CD14-positive monocyte (primary cell): ENCODE measurements around the gene PCED1B. TPM values are rescaled to one million over a fixed set of nuclear protein-coding genes. Genes with fewer than 3 reads are reported as not detected.
"Not testable (repeated sequence)": the region's sequence is repeated elsewhere in the genome, so short reads cannot be mapped to it uniquely, and the experiment has no call there.

Source experiments
- DNase-seq, 3 donors: peaks; one replicate each; pipeline ENCODE4 v3.0.0-alpha.2; 2011 to 2022
- H2AFZ ChIP-seq: 2 replicates; pipeline ENCODE4 v1.6.0; 2012; ENCODE audit warnings: mild to moderate bottlenecking, low read depth, low read length, inconsistent platforms; ENCODE audit not compliant: insufficient read depth, poor library complexity, severe bottlenecking
- H3K27ac ChIP-seq, 2 donors: 1 replicate in 1 of 2; 2 replicates in 1 of 2; pipeline ENCODE4 v1.5.1; 2012 to 2013; ENCODE audit warnings: low read length in 2 of 2, control low read depth in 1 of 2, inconsistent platforms in 1 of 2, low read depth in 1 of 2, mild to moderate bottlenecking in 1 of 2
- H3K27me3 ChIP-seq, 2 donors: one replicate each; pipeline versions ENCODE4 v1.6.0 to v1.6.1; 2011 to 2013; ENCODE audit warnings: low read length in 2 of 2; ENCODE audit not compliant: control insufficient read depth in 2 of 2, insufficient read depth in 2 of 2
- H3K36me3 ChIP-seq, 2 donors: replicated peaks in 1 of 2; 1 replicate in 1 of 2; 2 replicates in 1 of 2; pipeline versions ENCODE4 v1.5.1 to v1.6.1; 2012 to 2013; ENCODE audit warnings: low read length in 2 of 2, control low read depth in 1 of 2, inconsistent platforms in 1 of 2, mild to moderate bottlenecking in 1 of 2; ENCODE audit not compliant: insufficient read depth in 2 of 2, control insufficient read depth in 1 of 2
- H3K4me1 ChIP-seq, 2 donors: 1 replicate in 1 of 2; 2 replicates in 1 of 2; pipeline versions ENCODE4 v1.5.1 to v1.6.1; 2012 to 2013; ENCODE audit warnings: low read length in 2 of 2, control low read depth in 1 of 2, inconsistent platforms in 1 of 2, mild to moderate bottlenecking in 1 of 2, moderate library complexity in 1 of 2; ENCODE audit not compliant: insufficient read depth in 2 of 2, control insufficient read depth in 1 of 2
- H3K4me2 ChIP-seq: replicated peaks from 2 replicates; pipeline ENCODE3; 2012; ENCODE audit warnings: low read length, moderate library complexity, mild to moderate bottlenecking; ENCODE audit not compliant: poor library complexity, severe bottlenecking; ENCODE audit errors: extremely low read depth
- H3K4me3 ChIP-seq, 3 experiments: fragments of 200-600 bp in 1 of 3; sonication (generic) in 1 of 3; replicated peaks in 1 of 3; 1 replicate in 2 of 3; 2 replicates in 1 of 3; pipeline ENCODE4 v1.5.1; 2011 to 2013; ENCODE audit warnings: low read length in 3 of 3, mild to moderate bottlenecking in 3 of 3, control low read depth in 2 of 3, low read depth in 2 of 3, inconsistent platforms in 1 of 3, moderate library complexity in 1 of 3
- H3K79me2 ChIP-seq: 2 replicates; pipeline ENCODE4 v1.6.0; 2012; ENCODE audit warnings: mild to moderate bottlenecking, control low read depth, inconsistent platforms, low read length, moderate library complexity; ENCODE audit not compliant: insufficient read depth
- H3K9ac ChIP-seq: 2 replicates; pipeline ENCODE4 v1.6.0; 2017; ENCODE audit warnings: low read length, mild to moderate bottlenecking; ENCODE audit not compliant: insufficient read depth, poor library complexity, severe bottlenecking
- H3K9me3 ChIP-seq, 2 donors: replicated peaks in 1 of 2; 1 replicate in 1 of 2; 2 replicates in 1 of 2; pipeline versions ENCODE4 v1.5.1 to v1.6.1; 2012 to 2013; ENCODE audit warnings: low read length in 2 of 2, control low read depth in 1 of 2; ENCODE audit not compliant: control insufficient read depth in 1 of 2, insufficient read depth in 1 of 2
- H4K20me1 ChIP-seq: 2 replicates; pipeline ENCODE4 v1.6.0; 2012; ENCODE audit warnings: mild to moderate bottlenecking, low read length, control low read depth, moderate library complexity; ENCODE audit not compliant: insufficient read depth
- H3K27ac Mint-ChIP-seq, 7 donors: one replicate each; pipeline ENCODE4 v1.8.0; 2020; ENCODE audit warnings: mild to moderate bottlenecking in 7 of 7, mixed read lengths in 7 of 7, moderate library complexity in 6 of 7, inconsistent platforms in 2 of 7
- H3K27me3 Mint-ChIP-seq, 3 donors: one replicate each; pipeline ENCODE4 v1.8.0; 2021 to 2022; ENCODE audit warnings: low read depth in 3 of 3, mild to moderate bottlenecking in 3 of 3, mixed read lengths in 3 of 3, moderate library complexity in 3 of 3, inconsistent platforms in 1 of 3
- H3K36me3 Mint-ChIP-seq, 2 donors: one replicate each; pipeline ENCODE4 v1.8.0; 2020; ENCODE audit warnings: mixed read lengths in 2 of 2, inconsistent platforms in 1 of 2, mild to moderate bottlenecking in 1 of 2
- H3K4me1 Mint-ChIP-seq: one replicate; pipeline ENCODE4 v1.8.0; 2020; ENCODE audit warnings: mild to moderate bottlenecking, mixed read lengths
- H3K4me3 Mint-ChIP-seq, 2 donors: one replicate each; pipeline ENCODE4 v1.8.0; 2020; ENCODE audit warnings: mild to moderate bottlenecking in 2 of 2, mixed read lengths in 2 of 2, moderate library complexity in 1 of 2
- H3K9me3 Mint-ChIP-seq, 7 donors: one replicate each; pipeline ENCODE4 v1.8.0; 2020 to 2022; ENCODE audit warnings: mixed read lengths in 7 of 7, mild to moderate bottlenecking in 6 of 7, moderate library complexity in 6 of 7, inconsistent platforms in 2 of 7
- CTCF ChIP-seq: fragments of 200-600 bp; IDR thresholded peaks from one replicate; pipeline ENCODE4 v1.8.0; 2022; ENCODE audit warnings: antibody characterized with exemption, mild to moderate bottlenecking
- WGBS: methylation state at CpG from one replicate; pipeline ENCODE4 v1.1.5; 2013; ENCODE audit warnings: missing lambda C conversion rate; ENCODE audit not compliant: insufficient coverage; 5-methylcytosine and 5-hydroxymethylcytosine counted together
- intact Hi-C, 2 donors: fragments of 100-400 bp; cut with micrococcal nuclease; formaldehyde crosslinking; loops; one replicate each; pipeline versions ENCODE4 v1.15.0 to v1.15.1; 2023
- polyA plus RNA-seq, 3 donors: library from polyadenylated mRNA; depleted of rRNA in 1 of 3; unstranded in 2 of 3; stranded (reverse) in 1 of 3; fragments of 300-500 nt in 2 of 3; fragments of >200 nt in 1 of 3; fragmentation: Illumina TruSeq in 2 of 3; gene quantifications; 1 replicate in 2 of 3; 2 replicates in 1 of 3; pipeline ENCODE4 v1.2.3, GENCODE V29; 2012 to 2021

PCED1B gene
- polyA plus RNA-seq, 3 donors, result 0.10 to 0.65 TPM; not detected in 1

GRCh38 chr12:47276621-47277309 lies 197.3 kb downstream of the PCED1B start:
- H3K79me2 ChIP-seq, result no peaks in the 10 kb centered on the region
- Mint-ChIP-seq H3K36me3 (no peaks in the 10 kb centered on the region), H3K27ac (peak overlapping the region; percentile 36 to 89 (median 77)), H3K4me3 (peak overlapping the region in 1 of 2 donors; percentile 56), H3K27me3 (peaks cover 0 to 2% (median 0%) of the 10 kb centered on the region in 3 donors), H3K9me3 (peaks cover 0 to 5% (median 0%) of the 10 kb centered on the region in 7 donors), H3K4me1 (peaks cover 39% of the 10 kb centered on the region)
- peaks cover 31 to 35% of the 10 kb centered on the region in 2 donors for H3K4me1 ChIP-seq
- intact Hi-C loops, result loop anchor here in 1 of 2 donors (5.0 kb wide), 1 partner anchor 69 kb away; no protein-coding TSS in a partner anchor
- peak; percentile 57 to 75 (median 66) for DNase-seq
- H2AFZ ChIP-seq, result no peak overlapping the region
- H3K4me3 ChIP-seq, result peak overlapping the region in 1 of 3 experiments; percentile 35
- no peaks in the 10 kb centered on the region for H3K36me3 ChIP-seq
- H3K27me3 ChIP-seq, result no peaks in the 10 kb centered on the region
- no peak for TF ChIP-seq CTCF
- H3K27ac ChIP-seq, result peak overlapping the region in 1 of 2 donors; percentile 62
- H3K9me3 ChIP-seq, result no peaks in the 10 kb centered on the region
- WGBS, result 0% methylated on average over 1 of the region's 4 CpGs
- H4K20me1 ChIP-seq, result no peaks in the 10 kb centered on the region
- H3K4me2 ChIP-seq, result peak overlapping the region; percentile 48
- H3K9ac ChIP-seq, result no peak overlapping the region

GRCh38 chr12:47277972-47278448 lies 198.6 kb downstream of the PCED1B start:
- Histone ChIP-seq H3K79me2 (no peaks in the 10 kb centered on the region), H4K20me1 (no peaks in the 10 kb centered on the region), H3K4me1 (peaks cover 31 to 35% of the 10 kb centered on the region in 2 donors), H3K27me3 (no peaks in the 10 kb centered on the region), H3K27ac (peak overlapping the region in 1 of 2 donors; percentile 62), H3K4me2 (peak overlapping the region; percentile 14), H3K9me3 (no peaks in the 10 kb centered on the region), H3K4me3 (peak overlapping the region in 1 of 3 experiments; percentile 35), H2AFZ (no peak overlapping the region), H3K36me3 (no peaks in the 10 kb centered on the region), H3K9ac (no peak overlapping the region)
- H3K36me3 Mint-ChIP-seq, result no peaks in the 10 kb centered on the region
- peak overlapping the region in 1 of 2 donors; percentile 61 for H3K4me3 Mint-ChIP-seq
- H3K27ac Mint-ChIP-seq, result peak overlapping the region in 6 of 7 donors; percentile 36 to 89 (median 74)
- peaks cover 0 to 5% (median 0%) of the 10 kb centered on the region in 7 donors for H3K9me3 Mint-ChIP-seq
- peaks cover 39% of the 10 kb centered on the region for H3K4me1 Mint-ChIP-seq
- peak; percentile 84 to 97 (median 94) for DNase-seq
- no CpG with 5 or more reads among the region's 1 CpG for WGBS
- intact Hi-C loops, result loop anchor here in 1 of 2 donors (2.0 to 5.0 kb wide), 2 partner anchors 35 to 71 kb away; no protein-coding TSS in a partner anchor
- TF ChIP-seq CTCF, result no peak
- peaks cover 0 to 2% (median 0%) of the 10 kb centered on the region in 3 donors for H3K27me3 Mint-ChIP-seq

- H3K27ac ChIP-seq, H3K27me3 ChIP-seq, H3K4me3 Mint-ChIP-seq, H4K20me1 ChIP-seq, H3K4me3 ChIP-seq, H2AFZ ChIP-seq, H3K27ac Mint-ChIP-seq, DNase-seq, H3K27me3 Mint-ChIP-seq, H3K9me3 Mint-ChIP-seq, H3K9ac ChIP-seq, H3K36me3 Mint-ChIP-seq, H3K4me2 ChIP-seq, H3K36me3 ChIP-seq, H3K9me3 ChIP-seq, H3K79me2 ChIP-seq: not testable (repeated sequence)
- peaks cover 30 to 31% of the 10 kb centered on the region in 2 donors for H3K4me1 ChIP-seq
- WGBS, result 100% methylated on average over 1 of the region's 8 CpGs
- intact Hi-C loops, result loop anchor here in 1 of 2 donors (2.0 to 5.0 kb wide), 2 partner anchors 33 to 72 kb away; no protein-coding TSS in a partner anchor
- H3K4me1 Mint-ChIP-seq, result peaks cover 35% of the 10 kb centered on the region
Observed at GRCh38 chr12:47279758-47280157, 200.3 kb downstream of the PCED1B start.
